ENCODE results near the gene SKAP1.

GRCh38 chr17:48445248-48445620 is 15.2 kb upstream of the SKAP1 start:
- no peak for TF ChIP-seq CTCF (conservative IDR thresholded peaks at IDR 0.05)
- TF ChIP-seq ZFX (IDR thresholded peaks at IDR 0.05), result no peak

Measured in C4-2B (cell line).